Hematopoietic multipotent progenitor cell treated with erythropoietin and hydrocortisone succinate and interleukin-3 and kit ligand, for 6 days (in vitro differentiated cells): ENCODE measurements around the gene BCKDHB.
"Not testable (repeated sequence)": the region's sequence is repeated elsewhere in the genome, so short reads cannot be mapped to it uniquely, and the experiment has no call there.

Experiments
- DNase-seq: peaks from one replicate; pipeline ENCODE4 v3.0.0-alpha.2; 2015

Gene BCKDHB

DNA sequence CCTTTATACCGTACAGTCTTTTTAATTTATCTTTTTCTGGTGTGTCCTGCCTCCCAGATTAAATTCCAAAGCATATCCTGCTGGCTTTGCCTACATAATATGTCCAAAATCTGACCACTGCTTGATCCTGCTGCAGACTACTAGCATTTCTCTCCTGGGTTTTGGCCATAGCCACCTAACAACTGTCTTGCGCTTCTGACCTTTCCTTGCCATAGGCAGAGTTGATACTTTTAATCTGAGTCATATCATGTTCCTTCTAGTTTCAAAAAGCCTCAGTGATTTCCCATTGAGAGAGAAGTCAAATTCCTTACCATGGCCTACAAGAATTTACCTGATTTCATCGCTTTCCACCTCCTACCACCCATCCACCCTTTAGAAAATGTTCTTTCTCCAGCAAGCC is 104.8 kb downstream of the BCKDHB start:
- no peak for DNase-seq

- DNase-seq = peak; percentile 53
These were observed 105.4 kb downstream of the BCKDHB start for GRCh38 chr6:80211890-80212289.

DNA sequence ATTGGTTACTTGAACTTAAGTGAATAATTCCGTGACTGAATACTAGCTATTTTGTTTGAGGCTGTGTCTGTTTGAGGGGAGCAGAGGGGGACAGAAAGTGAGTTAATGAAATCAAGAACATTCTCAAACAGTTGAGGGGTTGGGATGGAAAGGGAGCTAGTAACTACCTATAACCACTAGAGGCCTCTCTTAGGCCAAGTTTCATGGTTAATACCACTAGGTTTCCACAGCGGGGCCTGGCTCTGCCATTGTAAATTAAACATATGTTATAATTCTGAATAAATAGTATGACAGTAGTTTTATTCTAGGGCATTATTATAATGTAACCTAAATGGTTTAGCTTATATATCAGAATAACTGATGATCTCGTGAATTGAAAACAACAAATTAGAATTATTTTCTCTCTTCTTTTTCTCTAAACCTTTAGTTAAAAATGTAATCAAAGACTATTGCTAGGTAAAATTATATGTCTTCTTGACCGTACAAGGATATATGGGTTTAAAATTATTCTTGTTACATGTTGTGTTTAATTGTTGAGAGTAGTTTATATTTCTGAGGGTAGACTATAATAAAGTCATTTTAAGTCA is 108.1 kb downstream of the BCKDHB start:
- DNase-seq = peak; percentile 91

- no peak for DNase-seq
These were observed 108.6 kb downstream of the BCKDHB start for GRCh38 chr6:80215063-80215462.

DNA sequence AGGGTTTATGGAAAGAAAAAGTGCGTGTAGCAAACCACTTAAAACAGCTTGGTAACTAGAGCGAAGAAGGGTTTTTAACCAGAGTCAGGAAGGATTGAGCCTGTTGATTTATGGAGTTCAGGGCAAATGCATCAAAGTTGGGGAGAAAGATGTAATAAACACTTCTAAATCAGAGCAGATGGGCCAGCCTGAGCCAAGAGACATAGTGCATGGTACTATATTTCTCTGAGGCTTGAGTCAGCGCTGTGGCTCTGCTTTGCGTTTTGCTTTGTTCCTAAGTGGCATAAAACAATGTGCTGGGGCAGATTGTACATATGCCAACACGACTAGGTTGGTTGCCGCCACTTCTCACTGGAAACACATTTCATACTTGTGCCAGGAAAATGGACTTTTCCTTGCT is 111.3 kb downstream of the BCKDHB start:
- DNase-seq = no peak

DNA sequence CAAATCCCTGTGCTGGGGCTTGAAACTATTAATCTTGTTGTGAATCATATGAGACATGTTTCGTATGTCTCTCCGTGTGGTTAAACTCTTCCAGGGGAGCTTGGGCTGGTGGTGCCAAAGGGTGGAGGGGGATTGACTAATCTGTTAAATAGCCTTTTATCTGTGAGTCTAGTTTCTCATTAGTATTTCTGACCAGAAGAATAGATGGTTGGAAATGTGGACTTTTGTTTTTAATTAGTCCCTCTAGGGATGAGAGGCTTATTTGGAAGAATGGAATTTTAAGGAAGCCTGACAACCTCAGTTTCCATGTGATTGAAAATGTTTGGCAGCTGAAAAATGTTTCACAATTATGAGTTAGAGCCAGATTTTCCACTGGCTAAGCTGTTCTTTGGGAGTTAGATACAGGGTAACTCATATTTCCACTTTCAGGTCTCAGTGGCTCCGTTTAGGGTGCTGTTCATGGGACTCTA is 117.3 kb downstream of the BCKDHB start:
- DNase-seq = no peak

GRCh38 chr6:80226151-80226550 is 119.7 kb downstream of the BCKDHB start:
- no peak for DNase-seq

- DNase-seq = no peak
These were observed 120.2 kb downstream of the BCKDHB start for GRCh38 chr6:80226699-80227098.

- no peak for DNase-seq
These were observed 121.2 kb downstream of the BCKDHB start for GRCh38 chr6:80227545-80228105.

- DNase-seq = no peak
These were observed 126.8 kb downstream of the BCKDHB start for GRCh38 chr6:80233262-80233661.

DNA sequence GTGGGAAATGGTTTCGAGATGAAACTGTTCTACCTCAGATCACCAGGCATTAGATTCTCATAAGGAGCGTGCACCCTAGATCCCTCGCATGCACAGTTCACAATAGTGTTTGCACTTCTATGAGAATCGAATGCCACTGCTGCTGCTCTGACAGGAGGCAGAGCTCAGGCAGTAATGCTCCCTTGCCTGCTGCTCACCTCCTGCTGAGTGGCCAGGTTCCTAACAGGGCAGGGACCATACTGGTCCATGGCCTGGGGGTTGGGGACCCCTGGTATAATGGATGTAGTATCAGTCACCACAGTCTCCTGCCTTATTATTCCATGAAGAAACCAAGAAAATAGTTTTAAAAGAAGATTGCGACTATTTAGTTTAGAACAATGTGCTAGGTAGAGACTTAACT is 127.5 kb downstream of the BCKDHB start:
- DNase-seq = no peak

- no peak for DNase-seq
These were observed 127.9 kb downstream of the BCKDHB start for GRCh38 chr6:80234401-80234800.

- no peak for DNase-seq
These were observed 128.4 kb downstream of the BCKDHB start for GRCh38 chr6:80234908-80235307.

DNA sequence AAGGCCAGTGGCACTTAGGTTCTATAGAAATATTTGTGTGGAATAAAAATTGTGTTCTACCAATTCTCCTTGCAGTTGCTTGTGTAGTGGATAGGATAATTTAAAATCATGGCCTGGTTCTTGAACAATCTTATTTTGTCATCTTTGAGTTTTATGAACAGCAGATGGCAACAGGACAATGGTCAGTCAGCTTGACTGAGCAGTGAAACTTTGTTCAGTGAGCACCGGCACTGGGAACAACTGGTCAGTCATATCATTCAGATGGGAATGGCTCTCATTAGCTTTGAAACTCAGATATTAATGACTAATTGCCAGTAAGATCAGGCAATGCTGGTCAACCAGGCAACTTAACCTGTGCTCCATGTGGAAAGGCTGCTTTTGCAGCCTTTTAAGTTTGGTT is 129.2 kb downstream of the BCKDHB start:
- DNase-seq = no peak

GRCh38 chr6:80238754-80239153 is 132.3 kb downstream of the BCKDHB start:
- DNase-seq = not testable (repeated sequence)

DNA sequence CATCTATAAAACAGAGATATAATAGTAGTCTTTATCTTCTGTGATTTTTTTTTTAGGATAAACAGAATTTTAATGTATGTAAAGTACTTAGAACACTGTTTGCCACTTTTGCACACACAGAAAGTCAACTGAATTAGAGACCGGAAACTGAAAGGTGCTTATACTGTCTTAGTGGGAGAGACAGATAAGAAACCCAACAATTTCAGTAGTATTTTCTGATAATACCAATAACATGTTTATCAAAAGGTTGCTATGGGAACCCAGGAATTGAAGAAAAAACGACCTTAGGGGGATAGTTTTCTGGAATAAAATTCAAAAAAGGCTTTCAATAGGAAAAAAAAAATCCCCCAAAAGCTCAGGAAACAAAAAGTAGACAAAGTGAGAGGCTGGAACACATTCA is 138.6 kb downstream of the BCKDHB start:
- peak; percentile 28 for DNase-seq

DNA sequence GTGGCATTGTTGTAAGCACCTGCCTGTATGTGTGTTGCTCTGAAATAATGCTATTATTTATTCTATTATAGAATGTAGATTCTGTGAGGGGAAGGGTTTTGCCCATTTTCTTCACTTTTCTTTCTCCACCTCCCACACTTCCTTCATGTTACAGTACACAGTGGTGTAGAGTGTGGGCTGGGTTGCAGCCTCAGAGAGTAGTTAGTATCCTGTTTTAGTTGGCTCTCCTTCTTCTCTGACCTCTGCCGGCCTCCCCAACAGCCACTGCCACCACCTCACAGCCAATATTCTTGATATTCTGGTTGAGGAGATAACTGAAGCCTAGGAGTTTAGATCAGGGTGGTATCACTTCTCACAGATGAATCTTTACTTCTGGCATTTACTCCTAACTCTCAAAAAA is 143.4 kb downstream of the BCKDHB start:
- DNase-seq = peak; percentile 34

DNA sequence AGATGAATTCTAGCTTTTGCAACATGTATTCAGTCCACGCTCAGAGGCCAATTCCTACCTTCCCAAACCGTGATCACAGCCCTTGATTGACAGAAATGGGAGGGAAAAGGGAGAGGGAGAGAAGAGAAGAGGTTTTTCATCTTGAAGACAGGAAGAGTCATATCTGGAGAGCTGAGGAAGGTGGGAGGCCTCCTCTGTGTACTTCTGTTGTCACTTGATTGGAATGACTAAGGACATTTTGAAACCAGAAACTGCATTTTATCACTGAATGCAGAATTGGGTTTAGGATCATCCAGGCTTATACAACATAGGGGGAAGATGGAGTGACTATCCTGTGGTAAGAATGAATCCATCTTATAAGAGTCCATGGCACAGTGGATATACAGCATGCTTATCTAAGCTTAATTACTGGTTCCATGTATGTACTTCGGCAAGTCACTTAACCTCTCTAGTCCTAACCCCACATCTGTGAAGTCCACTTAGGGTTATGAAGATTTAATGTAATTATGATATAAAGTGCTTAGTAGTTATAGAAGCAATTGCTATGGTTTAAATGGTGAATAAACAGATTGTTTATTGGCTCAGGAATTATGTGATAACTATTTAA is 144.0 kb downstream of the BCKDHB start:
- DNase-seq = peak; percentile 66

DNA sequence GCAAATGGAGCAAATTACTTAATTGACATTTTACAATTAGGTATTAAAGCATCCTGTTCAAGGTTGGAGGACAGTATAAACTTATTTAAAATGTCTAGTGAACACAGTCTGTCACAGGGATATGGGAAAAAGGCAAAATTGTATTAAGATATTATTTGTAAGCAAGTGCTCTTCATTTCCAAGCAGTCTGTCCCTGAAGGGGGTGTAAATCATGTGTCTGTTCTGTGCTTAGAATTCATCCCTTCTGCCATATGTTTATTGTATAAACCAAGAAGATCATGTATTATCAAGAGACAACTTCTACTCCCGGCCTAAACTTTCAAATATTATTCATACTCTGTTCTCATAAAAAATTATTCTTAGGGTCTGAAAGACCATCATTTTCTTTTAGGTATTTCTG is 144.8 kb downstream of the BCKDHB start:
- no peak for DNase-seq

GRCh38 chr6:80254716-80255115 is 148.2 kb downstream of the BCKDHB start:
- peak; percentile 25 for DNase-seq

- no peak for DNase-seq
These were observed 150.2 kb downstream of the BCKDHB start for GRCh38 chr6:80256691-80257090.

DNA sequence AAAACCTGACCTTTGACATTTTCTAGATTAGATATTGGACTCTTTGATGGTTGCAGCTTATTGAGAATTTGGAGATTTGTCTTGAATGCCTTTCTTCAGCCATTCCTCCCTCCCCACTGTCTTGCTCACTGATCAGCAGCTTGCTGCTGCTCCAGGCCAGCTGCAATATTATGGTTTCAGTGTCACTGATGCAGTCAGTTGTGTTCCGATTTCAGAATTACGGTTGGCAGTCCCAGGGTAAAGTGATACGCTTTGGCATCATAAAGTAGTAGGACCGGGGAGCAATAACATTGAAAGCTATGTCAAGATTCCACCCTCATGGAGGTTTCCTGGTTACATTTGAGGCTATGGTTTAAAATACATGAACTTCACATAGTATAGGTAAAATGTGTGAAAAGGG is 152.6 kb downstream of the BCKDHB start:
- DNase-seq = no peak

DNA sequence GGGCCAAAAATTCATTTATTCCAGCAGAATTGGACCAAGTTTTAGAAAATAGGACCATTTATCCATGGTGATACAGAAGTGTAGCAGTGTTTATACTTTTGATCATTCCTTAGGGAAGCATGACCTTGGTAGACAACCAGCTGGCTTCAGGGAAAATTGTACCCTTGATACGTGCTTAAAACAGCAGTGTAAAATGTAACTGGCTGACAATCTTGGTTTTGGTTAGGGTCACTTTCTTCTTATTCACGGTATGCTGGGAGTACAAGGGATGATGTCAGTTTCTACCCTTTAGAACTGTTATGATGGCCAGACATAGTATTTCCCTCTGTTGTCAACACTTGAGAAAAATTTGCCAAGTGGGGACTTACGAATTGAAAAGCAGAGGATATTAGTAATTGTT is 157.1 kb downstream of the BCKDHB start:
- DNase-seq = no peak

DNA sequence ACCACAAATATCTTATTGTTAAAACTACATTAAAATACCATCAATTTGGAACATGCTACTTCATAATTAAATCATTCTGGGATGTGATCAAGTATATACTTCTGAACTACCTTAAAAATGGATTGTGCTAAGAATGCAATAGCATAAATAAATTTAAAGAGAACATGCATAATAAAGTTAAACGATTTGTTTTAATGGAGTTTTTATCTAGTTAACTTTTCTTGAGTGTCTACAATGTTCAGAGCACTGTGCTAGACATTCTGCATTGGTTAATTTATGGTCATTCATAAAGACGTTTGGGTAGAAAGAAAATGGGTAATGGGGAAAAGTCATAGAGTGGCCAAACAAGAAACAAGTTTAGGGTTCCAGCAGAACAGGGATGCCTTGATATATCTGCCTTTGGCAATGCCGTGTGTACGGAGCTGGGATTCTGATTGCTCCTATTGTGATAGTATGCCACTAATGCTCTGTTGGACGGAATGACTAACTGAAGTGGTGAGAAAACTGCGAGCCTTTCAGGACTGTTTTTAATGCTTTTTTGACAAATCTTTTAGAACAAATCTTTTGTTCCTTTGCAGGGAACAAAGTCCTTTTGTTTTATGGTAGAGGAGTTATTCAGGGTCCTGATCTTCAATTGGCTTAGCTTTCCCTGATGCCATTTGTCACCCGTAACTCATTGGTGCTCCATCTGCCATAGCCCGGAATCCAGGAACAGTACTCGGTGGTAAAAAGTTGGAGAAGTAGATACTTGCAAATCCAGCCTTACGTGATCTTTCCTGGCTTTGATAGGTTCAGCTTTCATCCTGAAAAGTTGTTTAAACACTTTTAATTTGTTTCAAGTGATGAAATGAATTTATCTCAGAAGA is 162.6 kb downstream of the BCKDHB start:
- DNase-seq = no peak
